G401.6 (cell line): ENCODE measurements around the gene SFTPB.

Experiments
- FAIRE-seq: peaks from 2 replicates; lab custom pipeline; 2012; peaks lifted over from hg19 to GRCh38; lab: Jason Lieb, UNC

Gene SFTPB

GRCh38 chr2:85702172-85702571 is 34.2 kb upstream of the SFTPB start:
- no peak for FAIRE-seq

DNA sequence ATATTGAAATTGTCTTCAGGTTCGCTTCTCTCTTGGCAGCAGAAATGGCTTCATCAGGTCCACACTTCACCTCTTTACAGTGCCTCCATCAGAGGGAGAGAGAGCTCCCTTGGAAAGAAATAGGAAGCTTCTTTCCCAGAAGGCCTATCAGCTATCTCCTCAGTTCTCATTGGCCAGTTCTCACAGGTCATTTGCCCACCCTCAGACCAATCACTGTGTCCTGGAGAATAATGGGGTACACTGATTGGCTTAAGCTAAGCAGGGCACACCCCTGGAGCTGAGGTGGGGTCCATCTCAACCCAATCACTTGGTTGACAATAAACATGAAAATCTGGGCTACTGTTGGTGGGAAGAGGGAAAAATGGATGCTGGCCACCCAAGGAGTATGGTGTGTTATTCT is 31.3 kb upstream of the SFTPB start:
- FAIRE-seq, result no peak

DNA sequence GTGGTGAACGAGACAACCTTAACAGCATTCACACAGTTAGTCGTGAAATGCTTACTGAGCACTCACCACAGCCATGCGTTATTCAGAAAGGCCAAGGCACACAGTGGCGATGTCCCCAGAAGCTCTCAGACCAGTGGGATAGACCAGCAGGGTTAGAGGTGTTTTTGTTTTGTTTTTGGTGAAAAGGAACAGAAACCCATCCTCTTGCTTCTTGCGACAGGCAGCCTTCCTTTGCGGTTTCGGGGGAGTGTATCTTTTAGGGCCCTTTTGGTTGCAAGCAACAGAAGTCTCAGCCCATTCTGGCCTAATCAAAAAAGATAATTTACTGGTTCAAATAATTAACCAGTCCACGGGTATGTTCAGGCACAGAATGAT is 30.9 kb upstream of the SFTPB start:
- FAIRE-seq, result no peak

DNA sequence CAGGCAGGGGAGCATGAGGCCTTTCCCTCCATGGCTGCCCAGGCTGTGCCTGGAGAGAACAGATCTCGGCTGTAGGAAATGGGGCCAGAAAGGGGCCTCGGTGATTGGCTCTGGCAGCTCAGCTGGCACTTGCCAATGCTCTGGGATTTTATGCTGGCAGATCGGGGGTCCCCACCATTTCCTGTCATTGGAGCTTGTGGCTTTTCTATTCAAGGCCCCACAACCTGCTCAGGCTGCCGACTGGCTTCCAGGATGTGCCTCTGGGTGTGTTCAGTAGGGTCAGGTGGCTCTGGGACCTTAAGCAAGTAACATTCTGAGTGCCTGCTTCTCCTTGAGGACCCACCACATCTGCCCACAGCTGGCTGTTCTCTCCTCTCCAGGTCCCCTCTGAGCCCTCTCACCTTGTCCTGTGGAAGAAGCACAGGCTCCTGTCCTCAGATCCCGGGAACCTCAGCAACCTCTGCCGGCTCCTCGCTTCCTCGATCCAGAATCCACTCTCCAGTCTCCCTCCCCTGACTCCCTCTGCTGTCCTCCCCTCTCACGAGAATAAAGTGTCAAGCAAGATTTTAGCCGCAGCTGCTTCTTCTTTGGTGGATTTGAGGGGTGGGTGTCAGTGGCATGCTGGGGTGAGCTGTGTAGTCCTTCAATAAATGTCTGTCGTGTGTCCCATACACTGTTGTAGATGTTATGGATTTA is 30.3 kb upstream of the SFTPB start:
- no peak for FAIRE-seq

DNA sequence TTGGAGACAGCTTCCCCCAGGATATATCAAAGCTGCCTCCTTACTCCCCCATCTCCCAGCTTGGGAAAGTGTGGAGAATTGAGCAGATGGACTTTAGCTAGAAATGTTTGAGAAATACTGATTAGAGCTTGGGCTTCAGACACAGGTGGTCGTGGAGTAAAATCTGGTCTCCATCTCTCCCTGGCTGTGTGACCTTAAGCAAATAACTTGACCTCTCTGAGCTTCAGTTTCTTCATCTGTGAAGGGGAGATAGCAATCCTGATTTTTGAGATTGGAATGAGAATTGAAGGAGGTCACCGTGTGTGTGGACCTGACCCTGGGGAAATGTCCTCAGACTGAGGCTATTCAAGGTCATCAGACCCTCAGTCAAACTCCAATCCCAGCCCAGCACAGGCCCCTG is 29.7 kb upstream of the SFTPB start:
- no peak for FAIRE-seq

GRCh38 chr2:85697096-85697495 is 29.1 kb upstream of the SFTPB start:
- FAIRE-seq, result no peak

GRCh38 chr2:85695691-85696668 is 28.0 kb upstream of the SFTPB start:
- no peak for FAIRE-seq

DNA sequence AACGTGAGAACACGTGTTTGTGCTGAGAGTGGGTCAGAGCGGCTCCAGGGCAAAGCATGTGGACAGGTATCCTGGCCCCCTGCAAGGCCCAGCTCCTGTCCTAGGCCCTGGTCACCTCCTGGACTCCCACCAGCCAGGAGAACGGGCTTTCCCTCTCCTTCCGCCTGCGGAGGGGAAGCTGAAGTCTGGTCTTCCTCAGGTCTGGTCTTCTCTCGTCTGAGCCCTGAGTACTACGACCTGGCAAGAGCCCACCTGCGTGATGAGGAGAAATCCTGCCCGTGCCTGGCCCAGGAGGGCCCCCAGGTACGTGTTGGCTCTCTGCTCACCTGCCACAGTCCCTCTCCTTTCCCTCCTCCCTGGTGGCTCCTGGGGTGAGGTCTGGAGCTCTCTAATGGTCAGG is 27.1 kb upstream of the SFTPB start:
- FAIRE-seq, result no peak

DNA sequence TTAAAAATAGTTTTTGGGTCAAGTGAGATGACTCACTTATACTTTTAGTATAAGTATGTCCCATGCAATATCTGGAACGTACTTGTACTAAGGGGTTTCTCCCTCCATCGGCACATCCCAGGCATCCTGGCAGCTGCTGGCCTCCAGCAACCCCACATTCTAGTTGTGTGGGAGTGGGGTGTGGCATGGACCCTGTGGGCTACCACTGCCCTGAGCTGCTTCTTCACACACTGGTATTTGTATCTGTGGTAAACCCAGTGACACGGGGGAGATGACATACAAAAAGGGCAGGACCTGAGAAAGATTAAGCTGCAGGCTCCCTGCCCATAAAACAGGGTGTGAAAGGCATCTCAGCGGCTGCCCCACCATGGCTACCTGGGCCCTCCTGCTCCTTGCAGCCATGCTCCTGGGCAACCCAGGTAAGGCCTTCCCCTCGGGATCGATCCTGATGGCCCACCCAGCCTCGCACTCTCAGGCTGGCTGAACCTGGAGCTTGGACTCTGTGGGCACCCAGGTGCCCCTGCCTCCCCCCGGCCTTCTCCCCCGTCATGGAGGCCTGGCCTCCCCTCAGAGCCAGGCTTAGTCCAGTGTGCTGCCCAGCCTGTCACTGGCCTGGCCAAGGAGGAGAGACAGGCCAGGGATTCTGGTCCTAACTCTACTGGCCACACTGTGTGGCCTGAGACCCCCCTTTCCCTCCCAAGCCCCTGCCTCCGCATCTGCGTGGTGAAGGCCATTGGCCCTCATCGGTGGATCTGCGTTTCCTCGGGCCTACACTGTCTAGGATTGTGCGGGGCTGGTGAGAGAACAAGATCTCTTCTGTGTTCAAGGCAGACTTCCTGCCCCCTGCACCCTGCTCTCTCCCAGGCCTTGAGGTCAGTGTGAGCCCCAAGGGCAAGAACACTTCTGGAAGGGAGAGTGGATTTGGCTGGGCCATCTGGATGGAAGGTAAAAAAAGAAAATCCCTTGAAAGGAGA is 26.3 kb upstream of the SFTPB start, which contains the start of gene GNLY:
Gene GNLY, plus strand, starts transcription at position 307 of the 974 bp plus-strand sequence. Its CDS starts 61 bp downstream, at position 368.
- no peak for FAIRE-seq

GRCh38 chr2:85692039-85692645 is 24.1 kb upstream of the SFTPB start:
- no peak for FAIRE-seq

DNA sequence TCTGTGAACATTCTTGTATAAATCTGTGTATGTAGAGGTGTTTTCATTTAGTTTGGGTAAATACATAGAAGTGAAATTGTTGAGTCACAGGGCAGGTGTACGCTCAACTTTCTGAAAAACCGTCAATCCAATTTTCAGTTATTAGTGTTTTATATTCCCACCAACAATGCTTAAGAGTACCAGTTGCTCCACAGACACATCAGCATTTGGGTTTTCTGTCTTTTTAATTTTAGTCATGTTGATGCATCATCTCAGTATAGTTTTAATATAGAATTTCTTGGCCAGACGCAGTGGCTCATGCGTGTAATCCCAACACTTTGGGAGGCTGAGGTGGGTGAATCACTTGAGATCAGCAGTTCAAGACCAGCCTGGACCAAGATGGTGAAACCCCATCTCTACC is 22.9 kb upstream of the SFTPB start:
- no peak for FAIRE-seq

- no peak for FAIRE-seq
Measured at GRCh38 chr2:85684806-85685205, 16.8 kb upstream of the SFTPB start.

GRCh38 chr2:85684380-85684779 is 16.4 kb upstream of the SFTPB start:
- no peak for FAIRE-seq

- FAIRE-seq, result no peak
Measured at GRCh38 chr2:85682378-85682777, 14.4 kb upstream of the SFTPB start.

DNA sequence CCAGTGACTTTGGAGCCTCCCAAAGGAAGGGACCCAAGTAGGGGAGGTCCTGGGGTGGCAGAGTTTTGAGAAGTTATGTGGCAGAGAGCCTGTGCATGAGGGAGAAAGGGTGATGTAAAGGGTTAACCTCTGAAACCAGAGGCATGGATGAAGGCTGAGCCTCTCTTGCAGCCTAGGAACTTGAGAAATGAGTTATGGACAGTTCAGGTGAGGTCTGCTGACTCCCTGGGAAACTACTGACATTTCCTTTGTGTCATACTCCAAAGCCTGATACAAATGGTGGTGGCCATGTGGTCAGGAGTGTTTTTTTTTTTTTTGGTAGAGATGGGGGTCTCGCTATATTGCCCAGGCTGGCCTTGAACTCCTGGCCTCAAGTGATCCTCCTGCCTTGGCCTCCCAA is 13.8 kb upstream of the SFTPB start:
- FAIRE-seq, result no peak

DNA sequence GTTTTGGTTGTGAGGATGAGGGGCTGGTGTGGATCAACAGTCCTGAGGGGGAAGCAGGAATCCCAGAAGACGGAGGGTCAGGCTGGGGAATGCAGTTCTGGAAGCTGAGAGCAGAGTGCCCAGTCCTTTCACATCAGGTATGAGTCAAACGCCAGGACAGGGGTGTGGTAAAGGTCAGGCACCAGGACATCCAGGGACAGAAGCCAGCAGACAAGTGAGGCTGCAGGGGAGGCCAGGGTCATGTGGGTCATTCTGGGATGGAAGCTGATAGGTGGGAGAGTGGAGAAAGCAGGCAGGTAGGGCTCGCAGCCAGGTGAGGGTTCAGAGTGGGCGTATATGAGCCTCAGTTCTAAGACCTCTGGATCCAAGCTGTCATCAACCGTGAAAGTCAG is 13.4 kb upstream of the SFTPB start:
- FAIRE-seq, result no peak

GRCh38 chr2:85680707-85681371 is 12.8 kb upstream of the SFTPB start:
- FAIRE-seq, result no peak

DNA sequence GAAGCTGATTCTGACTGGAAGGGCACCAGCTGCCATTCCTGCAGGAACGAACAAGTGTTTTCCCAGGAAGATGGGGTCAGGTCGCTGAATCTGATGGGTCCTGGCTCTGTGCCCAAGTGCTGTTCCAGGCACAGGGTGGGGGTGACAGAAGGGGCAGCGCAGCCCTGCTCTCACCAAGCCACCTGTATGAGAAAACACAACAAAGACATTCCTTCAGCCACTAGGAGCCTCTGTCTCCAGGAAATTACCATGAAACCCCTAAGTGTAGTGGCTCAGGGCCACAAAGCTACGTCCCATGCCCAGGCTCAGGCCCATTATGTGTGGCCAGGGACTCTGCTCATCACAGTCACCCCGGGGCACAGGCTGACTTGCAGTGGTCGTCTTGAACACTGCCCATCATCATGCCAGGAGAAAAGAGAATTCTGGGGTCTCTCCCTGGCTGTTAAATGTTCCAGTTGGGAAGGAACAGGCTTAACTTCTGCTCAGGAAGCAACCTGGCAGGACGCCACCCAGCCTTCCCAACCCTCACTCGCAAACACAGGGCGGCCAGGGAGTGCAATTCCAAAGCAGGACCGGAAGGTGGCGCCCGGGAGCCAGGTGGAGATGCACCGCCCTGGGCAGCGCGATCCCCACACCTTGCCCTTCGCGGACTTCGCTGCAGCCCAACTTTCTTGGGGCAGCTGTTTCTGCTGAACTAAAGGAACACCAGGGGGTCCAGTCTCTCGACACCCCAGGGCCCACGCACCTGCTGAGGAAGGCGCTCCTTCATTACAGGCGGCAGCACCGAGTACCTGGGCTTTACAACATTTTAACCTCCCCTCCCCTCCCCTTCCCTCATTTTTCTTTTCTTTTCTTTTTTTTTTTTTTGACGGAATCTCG is 11.0 kb upstream of the SFTPB start:
- FAIRE-seq, result peak; percentile 45

- FAIRE-seq, result no peak
Measured at GRCh38 chr2:85678377-85678776, 10.4 kb upstream of the SFTPB start.

- no peak for FAIRE-seq
Measured at GRCh38 chr2:85675866-85676548, 8.0 kb upstream of the SFTPB start.
